ENCODE data around the gene GK. TPM values are rescaled to one million over a fixed set of nuclear protein-coding genes. Genes with fewer than 3 reads are reported as not detected.

Gene GK
- total and polyA plus RNA-seq, 9 of the 15 experiments (the other 6 are each of a cell fraction or from before 2014, with no cell fraction given), result 8.0 to 15.7 (median 12.4) TPM

DNA sequence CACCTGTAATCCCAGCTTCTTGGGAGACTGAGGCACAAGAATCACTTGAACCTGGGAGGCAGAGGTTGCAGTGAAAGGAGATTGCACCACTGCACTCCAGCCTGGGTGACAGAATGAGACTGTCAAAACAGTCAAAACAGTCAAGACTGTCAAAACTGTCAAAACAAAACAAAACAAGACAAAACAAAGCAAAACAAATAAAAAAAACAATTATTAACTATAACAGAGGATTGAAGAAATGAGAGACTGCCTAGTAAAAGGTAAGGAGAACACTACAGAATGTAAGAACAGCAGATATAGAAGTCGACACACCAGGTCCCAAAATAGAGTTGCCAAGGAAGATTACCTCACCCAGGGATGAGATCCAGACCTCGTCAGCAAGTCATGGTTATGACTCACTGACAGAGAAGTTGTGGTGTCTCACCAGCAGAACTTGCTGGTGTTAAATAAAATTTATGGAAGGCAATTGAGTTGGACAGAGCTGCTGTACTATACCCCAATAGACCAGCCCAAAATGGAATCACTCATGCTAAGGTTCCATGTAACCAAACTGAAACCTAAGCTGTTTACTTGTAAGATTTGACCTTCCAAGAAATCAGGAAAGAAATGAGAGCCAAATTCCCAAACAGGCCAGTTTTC is 32.1 kb upstream of the GK start (continued):
- TF ChIP-seq JUND (IDR thresholded peaks at IDR 0.05; ENCODE audit: borderline replicate concordance, low read depth, low read length) (peak; percentile 50; the same call in 1 of the 2 replicates), JUND (tag; IDR thresholded peaks at IDR 0.05; ENCODE audit: borderline replicate concordance, low read depth, low read length) (peak; percentile 67), CREM (IDR thresholded peaks at IDR 0.05; ENCODE audit: low read depth) (peak; percentile 19; the same call in 1 of the 2 replicates), PRDM10 (IDR thresholded peaks at IDR 0.05; ENCODE audit: partially characterized antibody) (peak; percentile 62), ETS1 (conservative IDR thresholded peaks at IDR 0.05; ENCODE audit: control insufficient read depth, low read depth, low read length) (no peak), BDP1 (IDR thresholded peaks at IDR 0.05; ENCODE audit: insufficient read depth, insufficient read length) (no peak), ZNF639 (CRISPR knock-in tag; conservative IDR thresholded peaks at IDR 0.05 in 1 of 2, IDR thresholded peaks at IDR 0.05 in 1 of 2) (0 out of 4 replicates have a peak, but pooled peaks of 1 of the 2 experiments have one; percentile 17), ZNF584 (CRISPR knock-in tag; IDR thresholded peaks at IDR 0.05; ENCODE audit: low read depth) (0 out of 2 replicates have a peak, but pooled peaks have one; percentile 34), E4F1 (CRISPR knock-in tag; IDR thresholded peaks at IDR 0.05; ENCODE audit: borderline replicate concordance) (no peak), TARDBP (IDR thresholded peaks at IDR 0.05) (no peak), ZNF395 (CRISPR knock-in tag; IDR thresholded peaks at IDR 0.05) (0 out of 2 replicates have a peak, but pooled peaks have one; percentile 25), ZBTB1 (CRISPR knock-in tag; IDR thresholded peaks at IDR 0.05; ENCODE audit: borderline replicate concordance, low read depth) (no peak), ATF3 (IDR thresholded peaks at IDR 0.05) (peak; percentile 76), ATF3 (CRISPR knock-in tag; conservative IDR thresholded peaks at IDR 0.05) (no peak), ZNF717 (CRISPR knock-in tag; IDR thresholded peaks at IDR 0.05) (no peak)

Data from K562 (cell line).